HG03442 (cell line): ENCODE results near the gene SMIM11.
A peak's percentile ranks its signal among the peaks of the same experiment; 100 is the strongest.
"Not testable (repeated sequence)": the region's sequence is repeated elsewhere in the genome, so short reads cannot be mapped to it uniquely, and the experiment has no call there.

Source experiments
- ATAC-seq: cut with Tn5 transposase; IDR thresholded peaks from one replicate; pipeline ENCODE4 v1.9.1; 2021; ENCODE audit warnings: mild to moderate bottlenecking, moderate library complexity; ENCODE audit not compliant: unreplicated experiment

Gene SMIM11

DNA sequence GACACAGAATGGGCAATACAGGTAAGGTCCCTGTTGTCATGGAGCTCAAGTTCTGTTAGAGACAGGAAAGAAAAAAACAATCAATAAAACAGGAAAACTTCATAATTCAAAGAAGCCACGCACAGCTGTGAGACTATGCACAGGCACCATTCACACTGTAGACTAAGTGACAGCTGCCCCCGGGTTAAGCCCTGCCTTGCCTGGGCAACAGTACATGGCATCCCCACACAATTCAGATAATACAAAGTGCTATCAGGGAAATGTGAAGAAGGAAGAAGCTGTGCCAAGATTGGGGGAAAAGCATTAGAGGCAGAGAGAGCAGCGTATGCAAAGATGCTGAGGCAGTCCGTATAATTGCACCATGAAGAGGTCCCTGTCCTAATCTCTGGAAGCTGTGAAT, 20.5 kb upstream of the SMIM11 start:
- no peak for ATAC-seq

- ATAC-seq: no peak
These were observed 19.7 kb upstream of the SMIM11 start for GRCh38 chr21:34355570-34355969.

DNA sequence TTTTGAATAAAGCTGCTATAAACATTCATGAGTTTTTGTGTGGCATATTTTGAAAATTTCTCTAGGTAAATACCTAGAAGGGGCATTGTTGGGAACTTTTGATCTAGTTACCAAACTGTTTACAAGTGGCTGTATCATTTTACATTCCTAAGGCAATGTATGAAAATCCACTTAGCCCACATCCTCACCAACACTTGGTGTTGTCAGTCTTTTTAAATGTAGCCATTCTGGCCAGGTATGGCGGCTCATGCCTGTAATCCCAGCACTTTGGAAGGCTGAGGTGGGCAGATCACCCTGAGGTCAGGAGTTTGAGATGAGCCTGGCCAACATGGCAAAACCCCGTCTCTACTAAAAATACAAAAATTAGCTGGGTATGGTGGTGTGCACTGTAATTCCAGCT, 17.4 kb upstream of the SMIM11 start:
- no peak for ATAC-seq

DNA sequence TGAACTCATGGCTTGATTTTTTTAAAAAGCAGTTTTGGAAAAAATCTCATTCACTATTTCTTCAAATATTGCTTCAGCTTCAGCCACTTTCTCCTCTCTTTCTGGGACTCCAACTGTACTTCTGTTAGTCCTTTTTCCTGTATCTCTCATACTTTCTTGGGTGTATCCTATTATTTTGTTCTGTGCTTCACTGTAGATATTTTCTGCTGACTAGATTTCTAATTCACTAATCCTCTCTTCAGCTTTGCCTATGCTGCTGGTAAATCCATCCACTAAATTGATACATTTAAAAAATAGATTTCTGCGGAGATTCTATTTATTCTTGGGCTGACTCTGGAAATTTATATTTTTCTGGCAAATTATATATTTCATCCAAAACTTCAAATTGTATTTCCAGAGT, 16.4 kb upstream of the SMIM11 start:
- ATAC-seq: no peak

- no peak for ATAC-seq
These were observed 14.6 kb upstream of the SMIM11 start for GRCh38 chr21:34360488-34361241.

DNA sequence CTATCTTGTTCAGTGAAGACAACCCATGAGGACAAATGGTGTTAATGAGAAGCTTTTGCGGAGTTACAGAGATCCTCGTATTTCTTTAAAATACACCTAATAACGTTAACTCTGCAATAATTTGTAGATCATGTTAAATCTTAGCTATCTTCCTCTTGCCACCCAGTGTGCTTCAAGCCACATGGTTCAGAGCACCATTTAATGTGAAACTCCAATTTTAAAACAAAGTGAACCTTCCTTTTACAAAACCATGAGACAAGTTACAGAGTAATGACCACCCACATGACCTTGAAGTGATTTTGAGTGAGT, 13.2 kb upstream of the SMIM11 start:
- ATAC-seq: no peak

DNA sequence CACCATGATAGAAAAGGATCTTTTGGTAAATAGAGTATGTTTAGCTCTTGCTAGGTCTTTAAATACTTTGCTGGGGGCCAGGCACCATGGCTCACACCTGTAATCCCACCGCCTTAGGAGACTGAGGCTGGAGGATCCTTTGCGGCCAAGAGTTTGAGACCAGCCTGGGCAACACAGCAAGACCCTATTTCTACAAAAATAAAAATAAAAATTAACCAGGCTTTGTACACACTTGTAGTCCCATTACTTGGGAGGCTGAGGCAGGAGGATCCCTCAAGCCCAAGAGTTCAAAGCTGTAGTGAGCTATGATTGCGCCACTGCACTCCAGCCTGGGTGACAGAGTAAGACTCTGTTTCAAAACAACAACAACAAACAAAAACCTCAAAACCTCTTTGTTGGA, 12.6 kb upstream of the SMIM11 start:
- no peak for ATAC-seq

GRCh38 chr21:34363733-34364132, 11.6 kb upstream of the SMIM11 start, which contains the start of gene KCNE2:
TSS of gene KCNE2 (plus strand) at chr21:34364006. CDS start at chr21:34370479, 6,473 bp downstream.
- no peak for ATAC-seq

DNA sequence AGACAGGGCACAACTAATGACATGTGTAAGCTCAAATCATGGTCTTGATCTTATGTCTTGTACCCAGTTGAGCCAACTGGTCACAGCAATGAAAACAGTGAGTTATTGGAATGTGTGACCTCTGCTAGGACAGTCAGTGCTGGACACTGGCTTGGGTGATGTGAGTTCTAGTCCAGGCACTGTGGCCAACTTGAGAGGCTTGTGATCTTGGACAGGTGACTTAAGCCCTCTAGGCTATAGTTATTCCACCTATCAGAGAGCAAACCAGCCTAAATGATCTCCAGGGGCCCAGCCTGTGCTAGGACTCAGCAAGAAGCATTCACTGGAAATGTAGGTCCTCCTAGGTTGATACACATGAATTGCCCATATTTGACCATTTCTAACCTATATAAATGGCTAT, 10.4 kb upstream of the SMIM11 start:
- ATAC-seq: no peak

- ATAC-seq: no peak
These were observed 9.5 kb upstream of the SMIM11 start for GRCh38 chr21:34365809-34366208.

GRCh38 chr21:34367320-34367935, 7.9 kb upstream of the SMIM11 start:
- no peak for ATAC-seq

DNA sequence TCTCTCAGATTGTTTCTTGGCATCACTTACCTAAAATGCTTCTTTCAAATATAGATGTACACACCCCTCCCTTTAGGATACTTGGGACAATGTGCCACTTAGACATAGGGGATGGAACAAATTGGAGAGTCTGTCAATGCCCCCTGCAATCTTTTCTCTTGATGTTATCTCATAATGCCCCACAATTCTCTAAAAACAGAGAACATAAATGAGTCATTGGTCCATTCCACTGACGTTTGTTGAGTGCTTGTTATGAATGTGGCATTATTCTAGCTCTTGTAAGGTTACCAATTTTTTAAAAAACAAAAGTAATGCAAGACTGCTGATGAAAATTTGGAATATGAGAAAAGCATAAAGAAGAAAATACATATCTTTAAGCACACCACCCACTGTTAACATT, 5.6 kb upstream of the SMIM11 start:
- no peak for ATAC-seq

DNA sequence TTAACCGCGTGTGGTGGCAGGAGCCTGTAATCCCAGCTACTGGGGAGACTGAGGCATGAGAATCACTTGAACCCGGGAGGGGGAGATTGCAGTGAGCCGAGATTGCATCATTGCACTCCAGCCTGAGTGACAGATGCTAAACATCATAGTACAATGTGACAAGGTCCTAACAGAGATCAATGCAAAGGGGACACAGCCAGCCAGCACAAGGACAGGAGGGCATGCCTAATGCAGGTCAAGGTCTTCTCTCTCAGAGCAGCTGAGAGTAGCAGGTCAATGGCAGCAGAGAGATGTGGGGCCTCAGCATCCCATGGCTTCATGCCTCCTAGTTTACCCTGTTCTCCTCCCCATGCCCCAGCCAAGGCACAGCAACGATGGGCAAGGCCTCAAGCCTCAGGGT, 3.0 kb upstream of the SMIM11 start:
- no peak for ATAC-seq

GRCh38 chr21:34374462-34374861, 845 bp upstream of the SMIM11 start:
- ATAC-seq: not testable (repeated sequence)

GRCh38 chr21:34375619-34375972, 289 bp downstream of the SMIM11 start:
- peak; percentile 53 for ATAC-seq

GRCh38 chr21:34383138-34383537, 7.8 kb downstream of the SMIM11 start:
- not testable (repeated sequence) for ATAC-seq

- ATAC-seq: peak; percentile 75
These were observed 8.6 kb downstream of the SMIM11 start for GRCh38 chr21:34383724-34384415.

DNA sequence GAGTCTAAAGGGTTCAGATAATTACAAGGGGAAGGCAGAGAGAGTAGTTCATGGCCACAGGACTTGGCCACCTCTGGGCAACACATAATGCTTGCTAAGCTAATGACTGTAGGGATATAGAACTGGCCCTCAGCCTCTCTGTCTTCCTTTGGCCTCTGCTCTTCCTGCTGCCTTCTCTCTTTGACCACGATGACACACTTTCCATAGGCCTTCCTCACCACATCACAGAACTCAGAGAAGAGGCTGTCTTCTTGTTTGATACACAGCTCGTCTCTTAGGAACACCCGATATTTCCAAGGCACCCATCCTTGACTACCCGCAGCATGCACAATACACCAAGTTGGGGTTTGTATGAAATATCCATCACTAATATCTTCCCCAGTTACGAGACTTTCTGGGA, 25.2 kb downstream of the SMIM11 start:
- not testable (repeated sequence) for ATAC-seq

GRCh38 chr21:34404742-34405141, 29.4 kb downstream of the SMIM11 start:
- ATAC-seq: not testable (repeated sequence)

DNA sequence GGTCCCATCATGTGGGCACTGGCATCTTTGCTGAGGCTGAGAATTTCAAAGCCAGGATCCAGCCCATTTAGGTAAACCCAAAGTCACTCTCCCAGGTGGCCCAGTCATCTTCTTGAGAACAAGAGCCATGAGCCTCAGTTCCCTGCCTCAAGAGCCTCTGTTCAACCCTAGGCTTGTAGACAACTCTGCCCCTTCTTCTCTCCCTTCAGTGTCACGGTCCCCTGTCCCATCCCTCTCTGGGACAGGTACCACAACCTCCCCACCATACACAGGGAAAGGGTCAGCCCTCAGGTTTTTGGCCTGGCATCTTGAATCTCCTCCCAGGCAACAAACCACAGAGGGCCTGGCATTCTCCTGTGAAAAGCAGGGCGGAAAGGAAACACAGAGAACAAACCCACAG, 30.4 kb downstream of the SMIM11 start:
- ATAC-seq: not testable (repeated sequence)

- ATAC-seq: not testable (repeated sequence)
These were observed 30.8 kb downstream of the SMIM11 start for GRCh38 chr21:34406102-34406501.

GRCh38 chr21:34406676-34407075, 31.4 kb downstream of the SMIM11 start:
- not testable (repeated sequence) for ATAC-seq
